HEK293T (cell line): ENCODE data around the gene TAF15.

ENCODE experiments used
- FOXM1 ChIP-seq: fragments of 450-650 bp; IDR thresholded peaks from 2 replicates; pipeline ENCODE4 v1.6.1; 2017; ENCODE audit warnings: mild to moderate bottlenecking, borderline replicate concordance
- SP1 ChIP-seq: fragments of 450-650 bp; IDR thresholded peaks from 2 replicates; pipeline ENCODE4 v1.6.1; 2017
- TARDBP ChIP-seq: fragments of 450-650 bp; IDR thresholded peaks from 2 replicates; pipeline ENCODE4 v1.6.1; 2016

- TF ChIP-seq SP1: no peak
- TF ChIP-seq TARDBP: no peak
- no peak for TF ChIP-seq FOXM1
These were observed 24.4 kb upstream of the TAF15 start for GRCh38 chr17:35784895-35785294.
